Measurements from ENCODE around the gene PDE3B. TPM values are rescaled to one million over a fixed set of nuclear protein-coding genes. Genes with fewer than 3 reads are reported as not detected.
"Not testable (repeated sequence)": the region's sequence is repeated elsewhere in the genome, so short reads cannot be mapped to it uniquely, and the experiment has no call there.

Gene PDE3B
- total and polyA plus RNA-seq, 7 experiments from 2014 or later = 49.7 to 268 (median 139) TPM

- Histone ChIP-seq H3K4me1 (ENCODE audit: control insufficient read depth in 2 of 2, insufficient read depth in 2 of 2, low read length in 2 of 2) (peaks cover 4 to 31% of the 10 kb centered on the region in 2 donors), H3K9me3 (ENCODE audit: control insufficient read depth in 2 of 3, low read length in 3 of 3) (no peaks in the 10 kb centered on the region), H3K27ac (ENCODE audit: low read depth, low read length) (no peak overlapping the region), H3K4me3 (ENCODE audit: low read length) (no peak overlapping the region), H3K36me3 (ENCODE audit: control insufficient read depth in 2 of 3, insufficient read depth in 3 of 3, low read length in 3 of 3) (no peaks in the 10 kb centered on the region), H3K27me3 (ENCODE audit: control insufficient read depth in 2 of 2, insufficient read depth in 2 of 2, low read length in 2 of 2) (no peaks in the 10 kb centered on the region)
- Mint-ChIP-seq H3K27ac (peak overlapping the region in 7 of 9 donors; percentile 28 to 77 (median 56)), H3K9me3 (peaks cover 0 to 12% (median 3%) of the 10 kb centered on the region in 11 donors), H3K4me1 (peaks cover 28 to 95% (median 83%) of the 10 kb centered on the region in 7 donors), H3K4me3 (peak overlapping the region in 4 of 10 donors; percentile 2 to 43 (median 20)), H3K36me3 (peaks cover 0 to 76% (median 11%) of the 10 kb centered on the region in 5 donors), H3K27me3 (no peaks in the 10 kb centered on the region)
- ATAC-seq = no peak
- intact Hi-C loops (cut with micrococcal nuclease) = no loop called here
- POLR2A ChIA-PET = interaction anchor here (0.5 to 1.3 kb wide), 8 partner anchors 11 to 166 kb away, joined by 3 to 6 read pairs (median 4); partner anchors contain the start of gene PDE3B
- CTCF ChIA-PET = interaction anchor here (0.6 to 3.9 kb wide), 6 partner anchors 17 to 284 kb away, joined by 3 to 19 read pairs (median 3); partner anchors contain the start of gene PDE3B
- DNase-seq = no peak
Measured at GRCh38 chr11:14623036-14623435, 20.6 kb upstream of the PDE3B start.

- POLR2A ChIA-PET = interaction anchor here (0.5 to 3.5 kb wide), 7 partner anchors 10 to 73 kb away, joined by 3 to 15 read pairs (median 8); partner anchors contain the start of gene PDE3B
- H3K36me3 ChIP-seq (ENCODE audit: control insufficient read depth in 2 of 3, insufficient read depth in 3 of 3, low read length in 3 of 3) = no peaks in the 10 kb centered on the region
- H3K4me1 ChIP-seq (ENCODE audit: control insufficient read depth in 2 of 2, insufficient read depth in 2 of 2, low read length in 2 of 2) = peaks cover 4 to 27% of the 10 kb centered on the region in 2 donors
- Mint-ChIP-seq H3K4me3 (peak overlapping the region; percentile 1 to 75 (median 52)), H3K36me3 (peaks cover 0 to 67% (median 8%) of the 10 kb centered on the region in 5 donors), H3K27ac (peak overlapping the region; percentile 1 to 86 (median 71)), H3K4me1 (peaks cover 26 to 69% (median 64%) of the 10 kb centered on the region in 7 donors), H3K27me3 (no peaks in the 10 kb centered on the region), H3K9me3 (peaks cover 0 to 12% (median 3%) of the 10 kb centered on the region in 11 donors)
- H3K4me3 ChIP-seq (ENCODE audit: low read length) = no peak overlapping the region
- DNase-seq (no peak), ATAC-seq (peak; percentile 24)
- CTCF ChIA-PET = interaction anchor here (1.0 to 1.2 kb wide), 3 partner anchors 10 to 19 kb away, joined by 3 to 6 read pairs (median 4); no protein-coding TSS in a partner anchor
- H3K9me3 ChIP-seq (ENCODE audit: control insufficient read depth in 2 of 3, low read length in 3 of 3) = no peaks in the 10 kb centered on the region
- H3K27me3 ChIP-seq (ENCODE audit: control insufficient read depth in 2 of 2, insufficient read depth in 2 of 2, low read length in 2 of 2) = no peaks in the 10 kb centered on the region
- intact Hi-C loops (cut with micrococcal nuclease) = loop anchor here in 1 of 2 donors (2.0 kb wide), 1 partner anchor 15 kb away; no protein-coding TSS in a partner anchor
- H3K27ac ChIP-seq (ENCODE audit: low read depth, low read length) = no peak overlapping the region
Measured at GRCh38 chr11:14625586-14626205, 17.9 kb upstream of the PDE3B start.

- no peaks in the 10 kb centered on the region for H3K36me3 ChIP-seq (ENCODE audit: control insufficient read depth in 2 of 3, insufficient read depth in 3 of 3, low read length in 3 of 3)
- no peak overlapping the region for H3K27ac ChIP-seq (ENCODE audit: low read depth, low read length)
- peak overlapping the region in 9 of 10 donors; percentile 21 to 75 (median 50) for H3K4me3 Mint-ChIP-seq
- no peaks in the 10 kb centered on the region for H3K27me3 Mint-ChIP-seq
- ATAC-seq = no peak
- peaks cover 22 to 66% (median 58%) of the 10 kb centered on the region in 7 donors for H3K4me1 Mint-ChIP-seq
- H3K27me3 ChIP-seq (ENCODE audit: control insufficient read depth in 2 of 2, insufficient read depth in 2 of 2, low read length in 2 of 2) = no peaks in the 10 kb centered on the region
- peaks cover 0 to 70% (median 7%) of the 10 kb centered on the region in 5 donors for H3K36me3 Mint-ChIP-seq
- H3K9me3 Mint-ChIP-seq = peaks cover 0 to 17% (median 7%) of the 10 kb centered on the region in 11 donors
- intact Hi-C loops (cut with micrococcal nuclease) = loop anchor here in 1 of 2 donors (2.0 kb wide), 1 partner anchor 14 kb away; no protein-coding TSS in a partner anchor
- POLR2A ChIA-PET = interaction anchor here (0.5 to 3.5 kb wide), 12 partner anchors 9 to 246 kb away, joined by 3 to 15 read pairs (median 4); partner anchors contain the start of gene PDE3B
- H3K4me1 ChIP-seq (ENCODE audit: control insufficient read depth in 2 of 2, insufficient read depth in 2 of 2, low read length in 2 of 2) = peaks cover 4 to 27% of the 10 kb centered on the region in 2 donors
- no peak overlapping the region for H3K4me3 ChIP-seq (ENCODE audit: low read length)
- CTCF ChIA-PET = interaction anchor here (0.7 to 1.5 kb wide), 4 partner anchors 9 to 18 kb away, joined by 3 to 9 read pairs (median 5); partner anchors contain the start of gene PDE3B
- H3K9me3 ChIP-seq (ENCODE audit: control insufficient read depth in 2 of 3, low read length in 3 of 3) = no peaks in the 10 kb centered on the region
- peak overlapping the region; percentile 42 to 87 (median 71) for H3K27ac Mint-ChIP-seq
- DNase-seq = no peak
Measured at GRCh38 chr11:14626650-14627049, 17.0 kb upstream of the PDE3B start.

- ChIA-PET CTCF (interaction anchor here (4.0 kb wide), 1 partner anchor 55 kb away, joined by 14 read pairs; no protein-coding TSS in a partner anchor), POLR2A (interaction anchor here (1.0 to 5.5 kb wide), 6 partner anchors 11 to 133 kb away, joined by 3 to 44 read pairs (median 4); partner anchors contain the start of gene PDE3B)
- Mint-ChIP-seq H3K9me3 (peaks cover 4 to 42% (median 13%) of the 10 kb centered on the region in 11 donors), H3K36me3 (peaks cover 0 to 53% (median 18%) of the 10 kb centered on the region in 5 donors), H3K27ac (peak overlapping the region; percentile 52 to 97 (median 77)), H3K4me1 (peaks cover 33 to 57% (median 47%) of the 10 kb centered on the region in 7 donors), H3K4me3 (peak overlapping the region; percentile 26 to 80 (median 60))
- intact Hi-C loops (cut with micrococcal nuclease); ATAC-seq; H3K9me3 ChIP-seq (ENCODE audit: control insufficient read depth in 2 of 3, low read length in 3 of 3); H3K36me3 ChIP-seq (ENCODE audit: control insufficient read depth in 2 of 3, insufficient read depth in 3 of 3, low read length in 3 of 3); H3K4me3 ChIP-seq (ENCODE audit: low read length); H3K27me3 Mint-ChIP-seq; H3K27me3 ChIP-seq (ENCODE audit: control insufficient read depth in 2 of 2, insufficient read depth in 2 of 2, low read length in 2 of 2): not testable (repeated sequence)
- Histone ChIP-seq H3K27ac (ENCODE audit: low read depth, low read length) (peak overlapping the region; percentile 39), H3K4me1 (ENCODE audit: control insufficient read depth in 2 of 2, insufficient read depth in 2 of 2, low read length in 2 of 2) (peaks cover 34 to 42% of the 10 kb centered on the region in 2 donors)
- DNase-seq = peak in 7 of 9 donors; percentile 63 to 84 (median 79)
Measured at GRCh38 chr11:14633506-14634224, 9.9 kb upstream of the PDE3B start.

GRCh38 chr11:14634813-14635212, 8.8 kb upstream of the PDE3B start:
- no peaks in the 10 kb centered on the region for H3K36me3 ChIP-seq (ENCODE audit: control insufficient read depth in 2 of 3, insufficient read depth in 3 of 3, low read length in 3 of 3)
- peaks cover 39 to 50% of the 10 kb centered on the region in 2 donors for H3K4me1 ChIP-seq (ENCODE audit: control insufficient read depth in 2 of 2, insufficient read depth in 2 of 2, low read length in 2 of 2)
- Mint-ChIP-seq H3K27me3 (no peaks in the 10 kb centered on the region), H3K4me1 (peaks cover 37 to 65% (median 55%) of the 10 kb centered on the region in 7 donors), H3K9me3 (peaks cover 4 to 42% (median 13%) of the 10 kb centered on the region in 11 donors), H3K4me3 (peak overlapping the region in 9 of 10 donors; percentile 8 to 80 (median 58)), H3K36me3 (peaks cover 0 to 55% (median 18%) of the 10 kb centered on the region in 5 donors), H3K27ac (peak overlapping the region; percentile 11 to 97 (median 88))
- ATAC-seq (no peak), DNase-seq (no peak)
- ChIA-PET POLR2A (interaction anchor here (0.7 to 5.5 kb wide), 9 partner anchors 8 to 135 kb away, joined by 3 to 44 read pairs (median 5); partner anchors contain the start of genes PDE3B and PSMA1), CTCF (interaction anchor here (0.6 to 4.0 kb wide), 6 partner anchors 9 to 275 kb away, joined by 3 to 14 read pairs (median 4); no protein-coding TSS in a partner anchor)
- H3K4me3 ChIP-seq (ENCODE audit: low read length) = no peak overlapping the region
- H3K9me3 ChIP-seq (ENCODE audit: control insufficient read depth in 2 of 3, low read length in 3 of 3) = no peaks in the 10 kb centered on the region
- intact Hi-C loops (cut with micrococcal nuclease) = loop anchor here in 1 of 2 donors (5.0 kb wide), 1 partner anchor 437 kb away; the partner anchor contains the start of gene CALCB
- no peaks in the 10 kb centered on the region for H3K27me3 ChIP-seq (ENCODE audit: control insufficient read depth in 2 of 2, insufficient read depth in 2 of 2, low read length in 2 of 2)
- peak overlapping the region; percentile 39 for H3K27ac ChIP-seq (ENCODE audit: low read depth, low read length)
